Trophoblast cell (in vitro differentiated cells and primary cell): ENCODE measurements around the gene MYLK.

ENCODE experiments used
- DNase-seq, 2 donors: peaks; one replicate each; pipeline ENCODE4 v3.0.0-alpha.2; 2016
- H2AFZ ChIP-seq: 2 replicates; pipeline ENCODE4 v1.6.1; 2013; ENCODE audit warnings: low read length, moderate library complexity, mild to moderate bottlenecking; ENCODE audit not compliant: insufficient read depth, poor library complexity
- H2AK5ac ChIP-seq: 2 replicates; pipeline ENCODE4 v1.6.1; 2013; ENCODE audit warnings: mild to moderate bottlenecking, low read length
- H2BK120ac ChIP-seq: 2 replicates; pipeline ENCODE4 v1.6.1; 2013; ENCODE audit warnings: low read length, mild to moderate bottlenecking, moderate library complexity; ENCODE audit not compliant: insufficient read depth, poor library complexity
- H2BK12ac ChIP-seq: 2 replicates; pipeline ENCODE4 v1.6.1; 2013; ENCODE audit warnings: mild to moderate bottlenecking, low read length, moderate library complexity
- H2BK5ac ChIP-seq: 2 replicates; pipeline ENCODE4 v1.6.1; 2013; ENCODE audit warnings: low read length, low read depth, moderate library complexity, mild to moderate bottlenecking; ENCODE audit not compliant: poor library complexity
- H3K14ac ChIP-seq: 2 replicates; pipeline ENCODE4 v1.6.1; 2013; ENCODE audit warnings: mild to moderate bottlenecking, low read length
- H3K18ac ChIP-seq: 2 replicates; pipeline ENCODE4 v1.6.1; 2013; ENCODE audit warnings: mild to moderate bottlenecking, low read length
- H3K23ac ChIP-seq: 2 replicates; pipeline ENCODE4 v1.6.1; 2013; ENCODE audit warnings: low read length
- H3K27ac ChIP-seq: 2 replicates; pipeline ENCODE4 v1.5.1; 2013; ENCODE audit warnings: low read depth, mild to moderate bottlenecking, inconsistent platforms, low read length, moderate library complexity
- H3K27me3 ChIP-seq: 2 replicates; pipeline ENCODE4 v1.6.1; 2013; ENCODE audit warnings: inconsistent platforms, mild to moderate bottlenecking, low read length, moderate library complexity; ENCODE audit not compliant: insufficient read depth
- H3K36me3 ChIP-seq, 2 experiments: 1 replicate in 1 of 2; 2 replicates in 1 of 2; pipeline ENCODE4 v1.6.1; 2013; ENCODE audit warnings: low read length in 2 of 2, mild to moderate bottlenecking in 2 of 2, moderate library complexity in 1 of 2; ENCODE audit not compliant: insufficient read depth in 2 of 2, control insufficient read depth in 1 of 2
- H3K4ac ChIP-seq: 2 replicates; pipeline ENCODE4 v1.6.1; 2013; ENCODE audit warnings: low read depth, mild to moderate bottlenecking, low read length, moderate library complexity
- H3K4me1 ChIP-seq, 2 experiments: 1 replicate in 1 of 2; 2 replicates in 1 of 2; pipeline ENCODE4 v1.6.1; 2013; ENCODE audit warnings: low read length in 2 of 2, mild to moderate bottlenecking in 2 of 2, moderate library complexity in 1 of 2; ENCODE audit not compliant: insufficient read depth in 2 of 2, control insufficient read depth in 1 of 2
- H3K4me2 ChIP-seq: 2 replicates; pipeline ENCODE4 v1.6.1; 2013; ENCODE audit warnings: inconsistent platforms, mild to moderate bottlenecking, low read length, moderate library complexity
- H3K4me3 ChIP-seq: 2 replicates; pipeline ENCODE4 v1.5.1; 2013; ENCODE audit warnings: mild to moderate bottlenecking, low read depth, low read length, inconsistent platforms
- H3K79me1 ChIP-seq: one replicate; pipeline ENCODE4 v1.6.1; 2013; ENCODE audit warnings: low read length
- H3K79me2 ChIP-seq: 2 replicates; pipeline ENCODE4 v1.6.1; 2013; ENCODE audit warnings: low read length, mild to moderate bottlenecking; ENCODE audit not compliant: control insufficient read depth, insufficient read depth, poor library complexity
- H3K9ac ChIP-seq: 2 replicates; pipeline ENCODE4 v1.6.1; 2013; ENCODE audit warnings: mild to moderate bottlenecking, low read length
- H3K9me3 ChIP-seq: 2 replicates; pipeline ENCODE4 v1.6.1; 2013; ENCODE audit warnings: low read depth, mild to moderate bottlenecking, control low read depth, inconsistent platforms, low read length; ENCODE audit not compliant: insufficient read depth
- H4K12ac ChIP-seq: 2 replicates; pipeline ENCODE4 v1.6.1; 2013; ENCODE audit warnings: low read depth, mild to moderate bottlenecking, low read length, moderate library complexity
- H4K8ac ChIP-seq: 2 replicates; pipeline ENCODE4 v1.6.1; 2013; ENCODE audit warnings: low read depth, mild to moderate bottlenecking, low read length, moderate library complexity
- H4K91ac ChIP-seq: one replicate; pipeline ENCODE4 v1.6.1; 2013; ENCODE audit warnings: low read depth, mild to moderate bottlenecking, low read length, moderate library complexity
- WGBS: extraction: QIAGEN DNeasy Blood & Tissue Kit; methylation state at CpG from one replicate; pipeline ENCODE4 v1.1.7; 2013; ENCODE audit warnings: missing lambda C conversion rate; ENCODE audit not compliant: insufficient read length, insufficient coverage; ENCODE audit errors: extremely low coverage; 5-methylcytosine and 5-hydroxymethylcytosine counted together

The MYLK gene

DNA sequence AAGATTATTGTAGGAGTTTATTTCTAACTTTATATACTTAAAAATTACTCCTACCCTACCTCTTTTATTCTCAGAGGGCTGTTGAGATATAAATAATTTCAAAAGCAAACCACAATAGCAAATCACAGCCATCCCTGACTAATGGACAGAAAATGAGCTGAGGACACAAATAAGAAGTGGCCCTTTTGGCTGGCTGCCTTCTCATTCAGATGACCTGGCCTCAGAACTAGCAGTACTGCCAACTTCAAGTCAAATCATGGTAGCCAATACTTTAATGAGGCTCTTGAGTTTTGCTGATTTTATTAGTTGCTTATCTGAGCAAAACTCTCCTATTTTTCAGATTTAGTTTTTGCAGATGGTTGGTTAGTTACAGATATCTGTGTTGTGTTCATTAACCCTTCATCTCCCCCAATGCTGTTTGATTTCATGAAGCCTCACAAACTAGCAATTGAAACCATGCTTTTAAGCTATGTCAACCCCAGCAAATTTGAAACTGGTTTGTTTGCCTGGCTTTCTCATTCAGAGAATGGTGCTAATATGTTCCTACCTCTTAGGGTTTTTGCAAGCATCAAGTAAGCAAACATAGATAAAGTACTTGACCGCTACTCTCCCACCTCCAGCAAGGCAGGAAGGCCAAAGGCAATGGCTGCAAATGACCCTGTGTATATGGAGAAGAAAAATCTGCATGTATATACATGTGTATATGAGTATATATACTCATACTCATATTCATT lies 225.8 kb downstream of the MYLK start:
- Histone ChIP-seq H4K91ac (no peak overlapping the region), H3K36me3 (peaks cover 11 to 23% of the 10 kb centered on the region in 2 experiments), H2BK5ac (no peak overlapping the region), H3K79me1 (no peaks in the 10 kb centered on the region), H2BK12ac (no peak overlapping the region), H2AFZ (no peak overlapping the region), H3K4me3 (no peak overlapping the region), H3K9me3 (no peaks in the 10 kb centered on the region), H3K14ac (no peak overlapping the region), H3K4me1 (peaks cover 3 to 5% of the 10 kb centered on the region in 2 experiments), H3K4me2 (no peak overlapping the region), H3K4ac (no peak overlapping the region), H4K8ac (no peak overlapping the region), H2AK5ac (no peak overlapping the region), H3K79me2 (peaks cover 2% of the 10 kb centered on the region), H3K9ac (no peak overlapping the region), H4K12ac (no peak overlapping the region), H2BK120ac (no peak overlapping the region), H3K27me3 (no peaks in the 10 kb centered on the region), H3K18ac (no peak overlapping the region), H3K23ac (no peak overlapping the region), H3K27ac (no peak overlapping the region)
- no CpG with 5 or more reads among the region's 1 CpG for WGBS
- no peak for DNase-seq

DNA sequence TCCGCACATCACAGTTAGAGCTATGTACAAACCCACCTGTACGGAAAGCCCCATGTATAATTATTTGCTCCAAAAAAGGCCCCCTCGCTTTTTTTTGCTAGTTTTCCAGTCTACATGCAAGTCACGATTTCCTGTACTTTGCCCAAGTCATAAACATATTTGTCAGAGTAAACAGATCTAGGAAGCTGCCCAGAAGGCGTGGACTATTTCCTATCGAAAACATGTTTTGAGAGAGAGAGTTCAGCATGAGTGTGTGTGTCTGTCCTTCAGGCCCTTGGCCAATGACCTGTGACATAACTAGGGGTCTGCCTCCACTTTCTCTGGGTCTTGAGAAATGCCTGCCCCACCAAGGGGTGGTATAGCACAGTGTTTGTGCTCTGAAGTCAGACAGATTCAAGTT lies 226.6 kb downstream of the MYLK start:
- Histone ChIP-seq H2BK12ac (no peak overlapping the region), H4K8ac (no peak overlapping the region), H2BK5ac (no peak overlapping the region), H3K27me3 (no peaks in the 10 kb centered on the region), H2AK5ac (no peak overlapping the region), H2AFZ (no peak overlapping the region), H3K4me1 (peaks cover 3 to 11% of the 10 kb centered on the region in 2 experiments), H3K4me3 (no peak overlapping the region), H3K23ac (no peak overlapping the region), H3K36me3 (peaks cover 12 to 20% of the 10 kb centered on the region in 2 experiments), H3K9me3 (no peaks in the 10 kb centered on the region), H3K18ac (no peak overlapping the region), H3K14ac (no peak overlapping the region), H3K4me2 (no peak overlapping the region), H3K9ac (no peak overlapping the region), H3K79me2 (peaks cover 2% of the 10 kb centered on the region), H3K79me1 (peaks cover 3% of the 10 kb centered on the region), H3K4ac (no peak overlapping the region), H4K12ac (no peak overlapping the region), H2BK120ac (no peak overlapping the region), H3K27ac (no peak overlapping the region), H4K91ac (no peak overlapping the region)
- no peak for DNase-seq
- no CpG with 5 or more reads among the region's 6 CpGs for WGBS

DNA sequence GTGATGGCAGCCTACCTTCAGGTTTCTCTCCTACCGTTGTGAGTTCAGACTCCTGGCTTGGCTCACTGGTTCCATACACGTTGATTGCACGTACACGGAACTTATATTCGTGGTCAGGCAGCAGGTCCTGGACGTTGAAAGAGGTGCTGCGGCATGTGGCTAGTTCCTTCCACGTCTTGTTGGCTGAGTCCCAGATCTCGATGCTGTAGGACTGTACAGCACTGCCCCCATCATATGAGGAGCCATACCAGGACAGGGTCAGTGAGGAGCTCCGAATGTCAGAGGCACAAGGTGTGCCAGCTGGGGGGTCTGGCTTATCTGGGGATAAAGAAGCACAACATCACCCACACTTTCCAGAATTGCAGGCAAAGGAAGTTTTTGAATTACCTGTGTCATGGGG lies 227.0 kb downstream of the MYLK start:
- H2AK5ac ChIP-seq = no peak overlapping the region
- H4K8ac ChIP-seq = no peak overlapping the region
- H2AFZ ChIP-seq = no peak overlapping the region
- no peaks in the 10 kb centered on the region for H3K27me3 ChIP-seq
- no peak overlapping the region for H4K12ac ChIP-seq
- no peak overlapping the region for H3K18ac ChIP-seq
- H4K91ac ChIP-seq = no peak overlapping the region
- no peak overlapping the region for H3K4me2 ChIP-seq
- H3K23ac ChIP-seq = no peak overlapping the region
- H3K4ac ChIP-seq = no peak overlapping the region
- H2BK12ac ChIP-seq = no peak overlapping the region
- H3K79me2 ChIP-seq = peaks cover 2% of the 10 kb centered on the region
- H3K14ac ChIP-seq = no peak overlapping the region
- peaks cover 3% of the 10 kb centered on the region for H3K79me1 ChIP-seq
- no peak for DNase-seq
- WGBS = no CpG with 5 or more reads among the region's 10 CpGs
- no peak overlapping the region for H3K4me3 ChIP-seq
- no peak overlapping the region for H2BK5ac ChIP-seq
- no peak overlapping the region for H3K9ac ChIP-seq
- peaks cover 12 to 19% of the 10 kb centered on the region in 2 experiments for H3K36me3 ChIP-seq
- H3K4me1 ChIP-seq = peaks cover 3 to 11% of the 10 kb centered on the region in 2 experiments
- no peak overlapping the region for H3K27ac ChIP-seq
- no peak overlapping the region for H2BK120ac ChIP-seq
- H3K9me3 ChIP-seq = no peaks in the 10 kb centered on the region

DNA sequence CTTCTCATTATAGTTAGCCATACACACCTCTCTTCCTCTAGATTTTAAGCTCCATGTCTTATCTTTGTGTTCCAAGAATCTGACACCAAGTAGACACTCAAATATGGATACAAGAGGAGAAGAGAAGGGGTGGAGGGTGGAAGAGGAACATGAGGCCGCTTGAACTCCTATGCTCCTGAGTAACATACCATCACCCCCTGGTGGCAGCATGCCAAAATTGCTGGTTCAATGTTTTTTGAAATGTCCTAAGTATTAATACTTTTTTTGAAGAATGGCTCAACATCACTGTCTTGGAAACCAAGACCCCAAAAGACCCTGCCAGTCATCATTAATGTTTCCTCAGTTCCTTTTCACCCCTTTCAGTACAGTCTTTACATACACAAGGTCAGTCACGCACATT lies 227.4 kb downstream of the MYLK start:
- Histone ChIP-seq H3K4me3 (no peak overlapping the region), H3K79me2 (peaks cover 2% of the 10 kb centered on the region), H2AK5ac (no peak overlapping the region), H3K79me1 (peaks cover 3% of the 10 kb centered on the region), H4K91ac (no peak overlapping the region), H3K18ac (no peak overlapping the region), H4K8ac (no peak overlapping the region), H2BK12ac (no peak overlapping the region), H3K36me3 (peaks cover 12 to 16% of the 10 kb centered on the region in 2 experiments), H3K4me2 (no peak overlapping the region), H3K27me3 (no peaks in the 10 kb centered on the region), H3K9ac (no peak overlapping the region), H3K14ac (no peak overlapping the region), H3K4me1 (peaks cover 3 to 11% of the 10 kb centered on the region in 2 experiments), H2BK120ac (no peak overlapping the region), H3K4ac (no peak overlapping the region), H3K9me3 (no peaks in the 10 kb centered on the region), H4K12ac (no peak overlapping the region), H2AFZ (no peak overlapping the region), H3K23ac (no peak overlapping the region), H3K27ac (no peak overlapping the region), H2BK5ac (no peak overlapping the region)
- DNase-seq = no peak
- no CpG with 5 or more reads among the region's 2 CpGs for WGBS
